Muscle layer of duodenum (tissue), 2 donors: ENCODE results near the gene MRFAP1.

Experiments
- H3K27ac ChIP-seq: one replicate; pipeline ENCODE4 v1.7.0; 2013; ENCODE audit warnings: mild to moderate bottlenecking, low read length
- H3K27me3 ChIP-seq: one replicate; pipeline ENCODE4 v1.7.0; 2013; ENCODE audit warnings: low read depth, mild to moderate bottlenecking, control low read depth, low read length
- H3K36me3 ChIP-seq, 2 donors: one replicate each; pipeline ENCODE4 v1.7.0; 2013; ENCODE audit warnings: low read length in 2 of 2, control low read depth in 1 of 2, mild to moderate bottlenecking in 1 of 2; ENCODE audit not compliant: insufficient read depth in 2 of 2, control insufficient read depth in 1 of 2
- H3K4me1 ChIP-seq, 2 donors: one replicate each; pipeline ENCODE4 v1.7.0; 2013; ENCODE audit warnings: low read length in 2 of 2, mild to moderate bottlenecking in 2 of 2, control low read depth in 1 of 2, moderate library complexity in 1 of 2; ENCODE audit not compliant: insufficient read depth in 2 of 2, control insufficient read depth in 1 of 2
- H3K4me3 ChIP-seq, 2 donors: one replicate each; pipeline ENCODE4 v1.7.0; 2013; ENCODE audit warnings: low read length in 2 of 2, low read depth in 1 of 2, mild to moderate bottlenecking in 1 of 2
- H3K9me3 ChIP-seq, 2 donors: one replicate each; pipeline ENCODE4 v1.7.0; 2013; ENCODE audit warnings: low read length in 2 of 2, control low read depth in 1 of 2, mild to moderate bottlenecking in 1 of 2; ENCODE audit not compliant: control insufficient read depth in 1 of 2
- donor health status: healthy.

MRFAP1 gene

DNA sequence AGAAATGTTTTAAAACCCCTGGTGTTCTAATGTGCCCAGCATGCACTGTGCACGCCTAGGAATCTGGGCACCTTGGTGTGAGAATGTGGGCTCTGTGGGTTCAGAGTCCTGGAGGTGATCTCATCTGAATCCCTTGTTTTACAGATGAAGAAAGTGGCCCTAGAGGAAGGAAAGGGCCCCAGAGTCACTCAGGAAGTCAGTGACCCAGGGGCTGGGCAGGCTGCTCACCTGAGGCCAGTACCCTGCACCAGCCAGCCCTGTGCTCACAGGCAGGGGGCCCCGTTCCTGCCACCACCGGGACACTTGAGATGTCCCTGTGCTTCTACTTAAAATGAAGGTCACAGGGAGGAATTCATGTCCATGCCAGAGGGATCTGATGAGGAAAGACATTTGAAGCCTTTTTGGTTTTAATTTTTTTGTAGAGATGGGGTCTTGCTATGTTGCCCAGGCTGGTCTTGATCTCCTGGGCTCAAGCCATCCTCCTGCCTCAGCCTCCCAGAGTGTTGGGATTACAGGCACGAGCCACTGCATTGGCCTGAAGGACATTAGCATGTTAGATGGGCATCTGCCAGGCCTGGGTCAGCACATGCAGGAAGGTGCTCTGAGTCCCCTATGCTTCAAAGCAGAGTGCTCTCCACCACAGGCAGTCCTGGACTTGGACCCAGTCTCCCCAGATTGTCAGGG lies 45.8 kb downstream of the MRFAP1 start:
- Histone ChIP-seq H3K4me3 (no peak overlapping the region), H3K36me3 (peaks cover 0 to 2% of the 10 kb centered on the region in 2 donors), H3K4me1 (no peaks in the 10 kb centered on the region), H3K27me3 (no peaks in the 10 kb centered on the region), H3K27ac (no peak overlapping the region), H3K9me3 (no peaks in the 10 kb centered on the region)

DNA sequence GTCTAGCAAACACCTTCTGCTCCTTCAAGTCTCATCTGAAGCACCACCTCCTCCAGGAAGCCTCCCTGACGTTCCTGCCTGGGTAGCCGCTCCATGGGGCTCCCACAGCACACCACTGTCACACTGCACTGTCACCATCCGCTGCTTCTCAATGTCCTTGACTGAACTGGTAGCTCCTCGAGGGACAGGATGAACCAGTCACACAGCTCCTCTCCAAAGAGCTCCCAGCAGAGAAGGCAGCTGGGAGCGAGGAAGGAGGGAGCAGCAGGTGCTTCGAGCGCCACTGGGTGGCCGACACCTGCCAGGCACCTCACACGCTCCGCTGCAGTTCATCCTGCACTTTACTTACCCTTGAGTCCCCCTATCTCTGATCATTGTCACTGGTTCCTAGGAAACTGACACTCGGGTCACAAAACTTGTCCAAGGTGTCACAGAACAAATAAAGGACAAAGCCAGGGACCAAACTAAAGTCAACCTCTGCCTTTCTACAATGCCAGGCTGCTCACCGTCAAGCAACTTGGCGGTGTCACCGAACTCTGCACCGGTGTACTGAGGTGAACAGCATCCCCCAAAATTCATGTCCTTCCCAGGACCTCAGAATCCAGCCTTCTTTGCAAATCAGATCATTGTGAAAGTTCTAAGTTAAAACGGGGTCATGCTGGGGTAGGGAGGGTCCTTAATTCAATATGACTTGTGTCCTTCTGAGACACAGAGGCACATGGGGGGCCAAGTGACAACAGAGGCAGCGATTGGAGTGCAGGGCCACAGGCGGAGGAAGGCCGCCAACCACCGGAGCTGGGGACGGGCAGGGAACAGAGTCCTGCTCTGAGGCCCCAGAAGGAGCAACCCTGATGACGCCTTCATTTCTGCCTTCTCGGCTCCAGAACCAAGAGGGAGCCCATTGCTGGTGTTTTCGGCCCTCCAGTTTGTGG lies 47.7 kb downstream of the MRFAP1 start:
- no peak overlapping the region for H3K27ac ChIP-seq
- H3K27me3 ChIP-seq: no peaks in the 10 kb centered on the region
- no peak overlapping the region for H3K4me3 ChIP-seq
- H3K36me3 ChIP-seq: no peaks in the 10 kb centered on the region
- no peaks in the 10 kb centered on the region for H3K4me1 ChIP-seq
- H3K9me3 ChIP-seq: no peaks in the 10 kb centered on the region

DNA sequence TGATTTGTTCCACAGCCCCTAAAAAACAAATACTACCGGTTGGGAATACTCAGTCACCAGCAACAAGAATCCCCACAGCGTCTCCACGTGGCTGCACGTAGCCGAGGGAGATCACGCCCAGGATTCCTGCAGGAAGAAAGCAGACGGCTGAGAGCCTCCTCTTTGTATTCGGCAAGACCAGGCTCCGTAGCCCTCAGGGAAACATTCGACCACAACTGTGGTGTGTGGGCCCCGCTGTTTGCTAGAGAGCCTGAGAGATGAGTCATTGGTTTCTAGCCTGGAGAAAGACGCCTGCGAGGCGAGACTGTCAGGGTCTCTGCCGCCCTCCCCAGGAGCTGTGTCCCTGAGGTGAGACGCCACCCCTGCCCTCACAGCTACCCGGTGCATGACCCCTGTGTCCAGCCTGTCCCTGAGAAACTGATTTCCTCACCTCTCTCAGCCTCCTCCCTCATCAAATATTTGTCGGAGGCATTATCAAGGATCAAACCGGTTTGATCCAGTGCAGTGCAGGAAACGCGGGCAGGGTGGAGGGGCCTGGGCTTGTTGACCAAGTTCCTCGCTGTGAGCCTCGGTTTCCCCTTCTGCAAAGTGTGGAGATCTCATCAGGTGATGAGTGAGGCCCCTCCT lies 48.5 kb downstream of the MRFAP1 start:
- Histone ChIP-seq H3K4me3 (no peak overlapping the region), H3K27ac (no peak overlapping the region), H3K27me3 (no peaks in the 10 kb centered on the region)

DNA sequence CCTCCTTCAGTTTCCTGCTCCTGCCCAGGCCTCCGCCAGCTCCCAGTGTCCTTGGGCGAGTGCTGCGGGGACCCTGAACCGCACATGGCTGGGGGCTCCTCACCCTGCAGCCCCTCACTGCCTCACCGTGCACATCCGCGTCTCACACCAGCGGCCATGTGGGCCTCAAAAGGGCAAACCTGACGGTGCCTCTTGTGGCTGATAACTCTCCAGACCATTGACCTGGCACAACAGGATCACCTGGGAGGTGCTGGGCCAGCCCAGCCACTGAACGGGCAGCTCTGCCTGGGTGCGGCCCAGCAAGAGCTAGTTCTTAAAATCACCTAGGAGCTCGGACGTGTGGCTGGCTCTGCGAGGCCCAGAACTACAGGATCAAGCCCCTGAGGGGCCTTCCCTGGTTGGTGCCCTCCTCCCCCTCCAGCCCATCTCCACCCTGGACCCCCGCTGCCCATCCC lies 49.0 kb downstream of the MRFAP1 start:
- Histone ChIP-seq H3K9me3 (no peaks in the 10 kb centered on the region), H3K4me1 (no peaks in the 10 kb centered on the region), H3K36me3 (no peaks in the 10 kb centered on the region), H3K27me3 (no peaks in the 10 kb centered on the region), H3K4me3 (no peak overlapping the region), H3K27ac (no peak overlapping the region)

More for the DNA sequence above, 48.5 kb downstream of the MRFAP1 start:
- Histone ChIP-seq H3K4me1 (no peaks in the 10 kb centered on the region), H3K9me3 (no peaks in the 10 kb centered on the region), H3K36me3 (no peaks in the 10 kb centered on the region)
